HG03520 (cell line): ENCODE data around the gene METTL2B.
A peak's percentile ranks its signal among the peaks of the same experiment; 100 is the strongest.
"Not testable (repeated sequence)": the region's sequence is repeated elsewhere in the genome, so short reads cannot be mapped to it uniquely, and the experiment has no call there.

Experiments
- ATAC-seq: cut with Tn5 transposase; IDR thresholded peaks from one replicate; pipeline ENCODE4 v1.9.1; 2021; ENCODE audit warnings: mild to moderate bottlenecking, moderate library complexity; ENCODE audit not compliant: unreplicated experiment

METTL2B gene

GRCh38 chr7:128523932-128524524 lies 47.5 kb downstream of the METTL2B start:
- not testable (repeated sequence) for ATAC-seq

DNA sequence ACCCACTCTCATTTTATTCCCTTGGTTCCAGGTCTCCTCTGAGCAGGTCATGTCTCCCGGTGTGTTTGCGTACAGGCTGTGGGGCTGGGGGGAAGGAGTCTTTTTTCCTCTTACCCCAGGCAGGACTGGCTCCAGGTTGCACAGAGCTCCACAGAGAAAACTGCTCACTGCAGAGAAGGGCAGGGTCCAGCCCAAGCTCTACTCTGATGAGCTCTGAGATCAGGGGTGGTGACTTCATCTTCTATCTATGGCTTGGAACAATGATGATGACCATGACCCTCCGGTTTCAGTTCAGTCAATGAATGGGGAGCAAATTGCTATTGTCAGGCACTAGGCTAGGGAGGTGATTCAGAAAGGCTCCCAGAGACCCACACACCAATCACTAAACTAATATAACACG lies 49.0 kb downstream of the METTL2B start:
- not testable (repeated sequence) for ATAC-seq

- not testable (repeated sequence) for ATAC-seq
Measured at GRCh38 chr7:128526062-128526466, 49.5 kb downstream of the METTL2B start.

GRCh38 chr7:128529191-128529590 lies 52.6 kb downstream of the METTL2B start:
- not testable (repeated sequence) for ATAC-seq

DNA sequence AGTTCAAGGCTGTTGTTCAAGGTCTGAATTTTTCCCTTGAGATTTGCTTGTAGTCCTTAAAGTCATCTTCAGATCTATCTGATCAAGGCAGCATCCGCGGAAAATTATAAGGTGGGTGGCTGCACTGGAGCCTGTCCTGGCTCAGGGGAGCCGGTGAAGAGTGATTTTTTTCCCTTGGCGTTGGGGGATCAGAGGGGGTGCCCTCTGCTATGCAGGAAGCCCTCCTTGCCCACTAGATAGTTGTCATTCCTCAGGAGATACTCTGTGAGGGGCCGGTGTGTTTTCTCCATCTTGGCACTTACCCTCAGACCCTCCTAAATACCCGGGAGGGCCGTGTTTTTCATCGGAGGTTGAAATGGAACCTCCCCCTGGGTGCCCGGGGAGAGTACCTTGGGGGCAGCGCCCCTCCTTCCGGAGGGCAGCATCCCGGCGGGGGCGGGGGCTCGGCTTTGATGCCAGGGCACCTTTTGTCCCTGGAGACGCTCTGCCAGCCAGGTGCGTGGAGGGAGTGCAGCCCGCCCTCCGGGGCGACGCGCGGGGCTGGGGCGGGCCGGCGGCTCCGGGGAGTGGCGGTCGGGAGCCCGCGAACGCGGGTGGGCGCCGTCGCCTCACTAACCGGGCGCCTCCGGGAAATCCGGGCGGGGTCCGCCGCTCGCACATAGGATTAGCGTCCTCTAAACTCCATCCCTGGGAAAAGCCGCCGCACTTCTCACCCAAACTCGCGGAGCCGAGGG lies 53.7 kb downstream of the METTL2B start:
- ATAC-seq = peak; percentile 10

- ATAC-seq = no peak
Measured at GRCh38 chr7:128530855-128531104, 54.2 kb downstream of the METTL2B start.

- ATAC-seq = peak; percentile 67
Measured at GRCh38 chr7:128531105-128531954, 54.8 kb downstream of the METTL2B start.

DNA sequence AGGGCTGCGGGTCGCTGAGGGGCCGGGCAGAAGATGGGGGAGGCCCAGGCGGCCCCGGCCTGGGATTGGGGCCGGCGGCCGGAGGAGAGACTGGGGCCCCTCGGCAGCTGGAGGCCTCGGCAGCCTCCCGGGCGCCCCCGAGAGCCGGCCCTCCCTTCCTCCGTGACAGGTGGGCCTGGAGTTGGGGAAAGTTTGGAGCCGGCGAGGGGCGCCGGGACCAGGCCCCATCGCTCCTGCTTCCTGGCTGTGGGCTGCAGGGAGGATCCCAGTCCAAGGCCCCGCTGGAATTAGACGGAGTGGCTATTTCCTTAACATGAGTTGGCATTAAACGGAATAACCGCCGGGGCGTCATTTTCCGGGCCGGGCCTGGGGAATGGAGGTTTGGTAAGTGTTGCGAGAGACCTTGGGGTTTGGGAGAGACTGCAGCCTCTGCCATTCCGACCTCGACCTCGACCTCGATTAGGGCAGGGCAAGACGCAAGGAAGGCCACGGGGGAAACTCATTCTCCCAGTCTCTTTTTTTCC lies 55.5 kb downstream of the METTL2B start:
- ATAC-seq = not testable (repeated sequence)

DNA sequence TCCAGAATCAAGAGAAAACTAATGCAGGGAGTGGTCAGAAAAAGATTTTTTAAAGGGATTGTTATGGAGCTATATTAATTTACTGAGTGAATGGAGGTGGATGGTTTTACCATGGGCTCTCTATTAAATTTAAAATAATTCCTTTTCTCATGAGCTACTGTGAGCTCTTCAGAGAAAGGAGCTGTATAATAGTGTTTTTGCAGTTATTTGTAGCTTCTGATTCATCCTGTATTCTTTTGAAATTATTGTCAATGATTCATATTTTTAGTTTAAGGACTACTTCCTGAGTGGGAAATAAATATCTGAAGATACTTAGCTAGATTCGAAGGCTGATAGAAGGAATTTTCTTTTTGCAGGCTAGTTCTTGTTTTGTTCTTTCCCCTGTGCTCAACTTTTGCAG lies 56.4 kb downstream of the METTL2B start:
- ATAC-seq = not testable (repeated sequence)

- peak; percentile 53 for ATAC-seq
Measured at GRCh38 chr7:128537410-128537809, 60.9 kb downstream of the METTL2B start.

GRCh38 chr7:128542530-128542929 lies 66.0 kb downstream of the METTL2B start:
- ATAC-seq = not testable (repeated sequence)

- not testable (repeated sequence) for ATAC-seq
Measured at GRCh38 chr7:128543300-128543699, 66.8 kb downstream of the METTL2B start.

- not testable (repeated sequence) for ATAC-seq
Measured at GRCh38 chr7:128546319-128546851, 69.8 kb downstream of the METTL2B start.

DNA sequence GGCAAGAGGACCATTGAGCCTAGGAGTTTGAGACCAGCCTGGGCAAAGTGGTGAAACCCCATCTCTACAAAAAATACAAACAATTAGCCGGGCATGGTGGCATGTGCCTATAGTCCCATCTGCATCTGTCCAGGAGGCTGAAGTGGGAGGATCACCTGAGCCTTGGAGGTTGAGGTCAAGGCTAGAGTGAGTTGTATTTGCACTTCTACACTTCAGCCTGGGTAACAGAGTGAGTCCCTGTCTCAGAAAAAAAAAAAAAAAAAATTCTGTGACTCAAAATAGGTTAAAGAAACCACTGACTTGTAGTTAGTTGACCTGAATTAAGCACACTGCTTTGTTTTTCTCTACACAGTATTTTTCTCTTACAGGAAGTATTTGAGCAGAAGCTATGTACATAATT lies 74.4 kb downstream of the METTL2B start:
- no peak for ATAC-seq

- ATAC-seq = not testable (repeated sequence)
Measured at GRCh38 chr7:128554394-128554793, 77.8 kb downstream of the METTL2B start.
